ENCODE data around the gene TUBA8.

The TUBA8 gene

DNA sequence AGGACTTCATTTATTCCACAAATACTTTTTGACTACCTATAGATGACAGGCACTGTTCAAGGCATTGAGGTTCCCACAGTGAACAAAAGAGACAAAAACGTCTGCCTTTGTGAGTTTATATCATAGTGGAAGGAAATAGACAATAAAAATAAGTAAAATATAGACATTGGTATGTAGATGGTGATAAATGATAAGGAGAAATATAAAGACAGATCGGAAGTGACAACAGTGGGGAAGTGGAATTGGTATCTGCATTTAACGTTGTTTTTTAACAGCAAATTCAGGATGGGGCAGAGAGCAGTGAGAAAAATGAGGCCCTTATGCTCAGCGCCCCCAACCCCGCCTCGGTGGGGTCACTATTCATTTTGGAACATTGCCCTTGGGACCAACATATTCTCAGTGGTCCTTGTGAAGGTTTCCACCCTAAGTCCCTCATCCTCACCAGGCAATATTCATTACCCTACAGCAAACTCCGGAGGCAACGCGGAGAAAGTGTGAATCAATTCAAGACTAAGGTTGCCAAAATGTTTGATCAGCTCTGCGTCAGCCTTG, 33.4 kb upstream of the TUBA8 start:
- no peak for DNase-seq

DNA sequence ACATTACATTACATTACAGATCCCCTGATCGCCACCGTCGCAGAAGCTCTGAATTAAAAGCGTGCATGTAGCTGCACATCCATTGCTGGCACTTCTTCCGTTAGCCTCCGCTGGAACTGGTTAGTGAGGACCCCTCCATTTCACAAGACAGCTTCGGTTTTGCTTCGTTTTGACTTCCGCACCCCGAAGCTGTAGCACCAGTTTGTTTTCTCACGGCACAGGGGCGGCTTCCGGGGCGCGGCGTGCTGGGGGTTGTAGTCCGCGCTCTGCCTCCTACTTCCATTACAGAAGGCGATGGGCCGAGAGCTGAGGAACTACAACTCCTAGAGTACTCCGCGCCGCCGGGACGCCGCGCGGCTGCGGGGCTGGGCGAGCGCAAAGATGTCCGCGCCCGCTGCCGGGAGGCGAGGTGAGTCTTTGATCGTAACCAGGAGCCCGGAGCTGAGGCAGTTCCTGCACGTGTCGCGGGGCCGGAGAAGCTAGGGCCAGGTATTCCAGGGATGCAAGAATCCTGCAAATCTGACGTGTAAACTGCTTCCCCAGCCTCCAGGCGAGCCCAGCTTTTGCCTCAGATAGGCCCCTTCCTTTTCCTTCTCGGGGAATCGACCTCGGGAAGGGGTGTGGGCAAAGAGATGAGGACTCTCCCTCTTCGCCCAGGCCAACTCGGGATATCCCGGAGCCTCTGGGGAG, 32.8 kb upstream of the TUBA8 start, which contains the start of gene PEX26:
PEX26 (plus strand) TSS at position 352 of the 690 bp plus-strand sequence. CDS start 387 bp downstream, outside the sequence.
- peak; percentile 21 to 97 (median 90) for DNase-seq

DNA sequence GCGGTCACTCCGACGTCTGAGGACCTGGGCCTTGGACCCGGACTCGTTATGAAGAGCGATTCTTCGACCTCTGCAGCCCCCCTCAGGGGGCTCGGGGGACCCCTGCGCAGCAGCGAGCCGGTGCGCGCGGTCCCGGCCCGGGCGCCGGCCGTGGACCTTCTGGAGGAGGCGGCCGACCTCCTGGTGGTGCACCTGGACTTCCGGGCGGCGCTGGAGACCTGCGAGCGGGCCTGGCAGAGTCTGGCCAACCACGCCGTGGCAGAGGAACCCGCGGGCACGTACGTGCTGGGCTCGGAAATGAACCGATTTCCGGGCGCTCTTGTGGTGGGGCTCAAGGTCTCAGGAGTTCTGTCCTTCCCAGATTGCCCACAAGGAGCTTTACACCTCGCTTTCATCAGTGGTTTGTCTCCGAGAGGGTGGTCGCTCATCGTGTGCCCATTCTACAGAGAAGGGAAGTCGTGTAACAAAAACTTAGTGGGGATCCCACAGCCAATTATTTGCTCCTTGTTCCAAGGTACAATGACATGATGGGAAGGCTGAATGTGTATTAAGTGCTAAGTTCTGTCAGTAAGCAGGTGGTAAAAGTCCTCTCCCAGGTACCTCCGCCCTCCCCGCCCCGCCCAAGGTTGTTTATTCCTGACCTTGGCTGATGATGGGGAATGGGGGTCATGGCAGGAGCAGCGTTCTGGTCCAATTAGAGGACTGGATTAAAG, 32.1 kb upstream of the TUBA8 start:
- DNase-seq, result peak in 2 of 51 donors; percentile 20 to 46

DNA sequence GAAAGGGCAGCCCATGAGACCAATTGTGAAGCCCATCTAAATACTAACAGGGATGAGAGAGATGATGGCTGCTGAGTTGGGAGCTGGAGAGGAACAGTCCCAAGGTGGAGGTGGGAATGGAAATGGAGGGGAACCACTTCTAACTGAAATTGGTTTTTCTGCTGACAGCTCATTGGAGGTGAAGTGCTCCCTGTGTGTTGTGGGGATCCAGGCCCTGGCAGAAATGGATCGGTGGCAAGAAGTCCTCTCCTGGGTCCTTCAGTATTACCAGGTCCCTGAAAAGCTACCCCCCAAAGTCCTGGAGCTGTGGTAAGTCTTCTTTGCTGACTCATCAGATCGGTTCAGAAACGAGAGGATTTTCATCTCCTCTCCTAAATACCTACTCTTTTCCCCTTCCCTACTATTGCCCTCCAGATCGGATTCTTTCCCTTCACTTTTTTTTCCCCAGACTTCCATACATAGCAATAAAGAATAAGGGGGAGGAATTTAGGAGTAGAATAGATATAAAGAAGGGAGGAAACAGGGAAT, 30.8 kb upstream of the TUBA8 start:
- no peak for DNase-seq

DNA sequence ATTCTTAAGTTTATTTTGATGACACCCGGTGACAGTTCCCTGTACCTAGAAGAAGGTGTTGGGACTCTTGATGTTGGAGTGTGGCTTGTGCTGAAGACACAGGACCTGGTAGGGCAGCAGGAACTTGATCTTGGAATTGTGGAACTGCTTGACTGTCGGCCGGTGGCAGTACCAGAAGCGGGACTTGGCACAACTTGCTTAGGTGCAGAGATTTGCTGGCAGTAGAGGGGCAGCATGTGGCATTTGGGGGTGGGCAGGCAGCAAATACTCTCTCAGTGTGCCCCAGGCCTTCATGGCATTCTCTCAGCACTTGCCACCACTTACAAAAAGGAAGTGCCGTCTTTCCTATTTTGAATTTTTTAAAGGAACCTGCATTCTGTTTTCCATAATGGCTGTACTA, 29.2 kb upstream of the TUBA8 start:
- no peak for DNase-seq

DNA sequence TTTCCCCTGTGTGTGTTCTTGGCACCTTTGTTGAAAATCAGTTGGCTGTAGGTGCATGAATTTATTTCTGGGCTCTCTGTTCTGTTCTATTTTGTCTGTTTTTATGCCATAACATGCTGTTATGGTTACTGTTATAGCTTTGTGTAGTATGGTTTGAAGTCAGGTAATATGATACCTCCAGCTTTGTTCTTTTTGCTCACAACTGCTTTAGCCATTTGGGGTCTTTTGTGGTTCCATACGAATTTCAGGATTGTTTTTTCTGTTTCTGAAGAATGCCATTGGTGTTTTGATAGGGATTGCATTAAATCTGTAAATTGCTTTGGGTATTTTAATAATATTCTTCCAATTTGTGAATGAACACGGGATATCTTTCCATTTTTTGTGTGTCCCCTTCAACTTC, 28.1 kb upstream of the TUBA8 start:
- no peak for DNase-seq

DNA sequence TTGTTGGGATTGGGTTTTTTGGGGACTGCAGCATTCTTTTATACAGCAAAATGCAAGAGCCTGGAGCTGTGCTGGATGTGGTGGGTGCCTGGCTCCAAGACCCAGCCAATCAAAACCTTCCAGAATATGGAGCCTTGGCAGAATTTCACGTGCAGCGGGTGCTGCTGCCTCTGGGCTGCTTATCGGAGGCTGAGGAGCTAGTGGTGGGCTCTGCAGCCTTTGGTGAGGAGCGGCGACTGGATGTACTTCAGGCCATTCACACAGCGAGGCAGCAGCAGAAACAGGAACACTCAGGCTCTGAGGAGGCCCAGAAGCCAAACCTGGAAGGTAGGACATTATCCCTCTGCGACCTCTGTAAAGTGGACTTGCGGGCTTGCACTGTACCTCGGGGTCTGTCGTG, 27.2 kb upstream of the TUBA8 start:
- DNase-seq, result no peak

DNA sequence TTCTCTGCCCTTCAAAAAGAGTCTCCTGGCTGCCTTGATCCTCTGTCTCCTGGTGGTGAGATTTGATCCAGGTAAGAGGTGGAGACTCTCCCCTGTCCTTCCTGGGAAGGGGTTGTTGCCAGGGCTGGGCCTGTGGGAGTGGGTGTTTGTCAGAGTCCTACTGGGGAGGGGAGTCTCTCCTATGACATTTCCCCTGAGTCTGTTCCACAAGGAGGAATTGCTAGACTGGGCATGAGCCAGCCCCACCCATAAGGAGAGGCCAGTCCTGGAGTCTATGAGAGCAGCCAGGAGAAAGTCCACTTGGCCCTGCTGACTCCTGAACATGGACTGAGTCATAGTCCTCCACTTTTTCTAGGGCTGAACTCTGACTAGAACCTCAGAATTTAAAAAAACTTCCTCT, 25.4 kb upstream of the TUBA8 start:
- no peak for DNase-seq

DNA sequence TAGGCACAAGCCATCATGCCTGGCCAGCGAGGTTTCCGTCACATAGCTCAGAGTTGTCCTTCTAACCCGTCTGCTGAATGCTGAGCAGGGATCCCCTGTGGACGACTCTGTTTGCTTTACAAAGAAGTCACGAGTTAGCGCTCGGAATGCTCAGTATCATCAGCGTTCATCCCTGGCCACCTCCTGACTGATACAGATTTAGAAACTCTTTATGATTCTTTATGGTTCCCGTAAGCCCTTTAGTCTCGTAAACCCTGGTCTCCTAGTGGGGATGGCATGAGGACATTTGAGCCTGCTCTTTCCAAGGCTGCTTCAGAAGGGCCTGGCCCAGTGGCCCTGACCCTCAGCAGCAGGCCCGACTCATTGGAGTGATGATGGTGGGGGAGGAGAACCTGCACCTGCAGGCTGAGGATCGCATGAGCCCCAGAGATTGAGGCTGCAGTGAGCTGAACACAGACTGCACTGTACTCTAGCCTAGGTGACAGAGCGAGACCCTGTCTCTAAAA, 23.2 kb upstream of the TUBA8 start:
- DNase-seq, result no peak

DNA sequence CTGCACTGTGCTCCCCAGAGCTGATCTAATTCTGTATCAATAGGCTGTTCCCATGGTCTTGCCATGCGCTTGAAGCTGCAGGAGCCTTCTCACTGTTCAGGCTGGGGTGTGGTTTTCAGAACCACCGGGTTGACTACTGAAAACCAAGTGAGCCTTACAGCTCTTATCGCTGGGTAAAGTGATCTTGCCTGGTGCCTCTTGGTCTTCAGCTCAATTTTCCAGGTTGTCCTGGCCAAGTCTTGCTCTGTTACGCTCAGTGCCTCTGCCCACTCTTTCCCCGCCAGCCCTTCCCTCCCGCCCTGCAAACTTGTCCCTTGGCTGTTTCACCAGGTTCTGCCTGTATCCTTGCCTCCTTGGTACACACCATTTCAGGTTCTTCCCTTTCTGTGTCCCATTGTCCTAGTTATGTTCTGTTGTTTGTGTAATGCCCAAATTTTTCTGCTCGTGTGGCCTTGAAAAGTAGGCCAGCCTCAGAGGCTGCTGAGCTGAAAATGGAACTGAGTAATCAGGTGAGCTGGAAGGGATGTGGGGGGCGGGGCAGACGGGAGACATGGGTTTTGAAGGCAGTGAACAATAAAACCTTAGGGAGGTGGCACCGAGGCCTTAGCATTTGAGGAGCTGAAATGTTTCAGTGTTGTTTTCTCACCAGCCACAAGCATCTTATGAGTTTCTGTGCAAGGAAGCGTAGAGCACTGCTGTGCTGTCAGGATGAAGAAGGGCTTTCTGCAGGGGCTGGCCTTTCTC, 21.6 kb upstream of the TUBA8 start:
- DNase-seq, result peak in 2 of 51 donors; percentile 28 to 39

DNA sequence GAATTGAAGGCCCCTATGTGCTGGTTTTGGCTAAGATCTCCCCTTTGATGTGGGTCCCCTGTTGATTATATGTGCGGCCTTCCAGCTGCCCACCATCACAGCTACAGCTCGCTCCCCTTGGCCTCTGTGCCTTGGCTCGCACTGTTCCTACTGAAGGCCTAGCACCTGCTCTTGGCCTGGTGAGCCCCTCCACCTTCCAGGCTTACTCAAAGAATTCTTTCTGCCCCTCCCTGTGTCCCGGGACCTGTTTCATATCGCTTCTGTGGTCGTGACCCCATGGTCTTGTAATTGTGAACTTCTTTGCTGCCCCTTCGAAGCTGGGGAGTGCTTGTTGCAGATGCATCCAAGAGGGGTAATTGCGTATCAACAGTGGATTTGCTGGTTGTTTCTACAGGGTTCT, 20.3 kb upstream of the TUBA8 start:
- DNase-seq, result no peak

DNA sequence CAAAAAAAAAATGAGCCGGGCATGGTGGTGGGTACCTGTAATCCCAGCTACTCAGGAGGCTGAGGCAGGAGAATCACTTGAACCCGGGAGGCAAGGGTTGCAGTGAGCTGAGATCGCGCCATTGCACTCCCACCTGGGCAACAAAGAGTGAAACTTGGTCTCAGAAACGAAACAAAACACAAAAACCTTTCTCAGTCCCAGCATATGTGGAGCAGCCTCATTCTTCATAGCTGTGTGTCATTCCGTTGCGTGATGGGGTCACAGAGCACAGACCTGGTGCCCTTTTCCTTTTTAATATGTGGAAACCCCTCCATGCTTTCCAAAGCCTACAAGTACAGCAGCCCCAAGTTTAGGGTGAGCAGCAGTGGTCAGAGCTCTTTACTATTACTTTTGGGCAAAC, 19.1 kb upstream of the TUBA8 start:
- no peak for DNase-seq

DNA sequence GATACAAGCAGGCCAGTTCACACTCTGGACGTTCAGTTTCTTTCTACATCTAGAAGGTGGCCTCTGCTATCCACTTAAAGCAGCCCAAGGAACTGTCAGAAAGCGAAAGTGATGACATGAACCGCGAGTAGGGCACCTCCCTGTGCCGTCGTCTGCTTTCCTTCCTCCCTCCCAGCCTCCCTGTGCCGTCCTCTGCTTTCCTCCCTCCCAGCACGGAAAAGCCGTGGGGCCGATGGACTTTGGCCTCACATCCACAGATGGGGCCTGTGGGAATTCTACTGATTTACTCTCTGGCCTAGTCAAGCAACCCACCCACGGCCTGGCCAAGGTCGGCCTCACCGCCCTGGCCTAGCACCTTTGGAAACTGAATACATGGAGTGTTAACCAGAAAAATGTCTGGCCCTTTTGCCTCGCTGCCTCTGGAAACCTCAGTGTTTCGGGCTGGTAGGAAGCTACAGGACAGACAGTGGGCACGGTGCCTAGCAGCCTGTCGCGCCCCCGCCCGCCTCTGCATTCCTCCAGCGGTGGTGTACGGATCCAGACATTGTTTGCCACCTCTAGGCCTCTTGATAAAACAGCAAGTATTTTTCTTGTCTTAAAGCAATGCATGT, 18.6 kb upstream of the TUBA8 start:
- DNase-seq, result peak in 1 of 51 donors; percentile 15

DNA sequence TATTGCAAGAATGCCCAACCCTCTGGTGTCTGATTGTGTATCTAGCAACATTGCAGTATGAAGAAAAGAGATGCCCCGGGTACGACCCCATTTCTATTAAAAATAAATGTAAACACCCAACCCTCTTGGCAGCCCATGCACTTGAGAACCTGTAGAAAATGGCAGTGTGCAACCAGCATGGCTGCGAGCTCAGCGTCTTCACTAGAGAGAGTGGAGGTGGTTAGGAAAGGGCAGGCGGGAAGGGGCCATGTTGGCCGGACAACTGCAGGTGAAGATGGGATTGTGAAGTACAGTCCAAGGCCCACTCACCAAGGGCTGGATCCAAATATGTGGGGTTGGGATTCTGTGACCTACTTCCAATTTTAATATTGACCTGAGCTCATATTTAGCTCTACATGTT, 16.9 kb upstream of the TUBA8 start:
- no peak for DNase-seq

DNA sequence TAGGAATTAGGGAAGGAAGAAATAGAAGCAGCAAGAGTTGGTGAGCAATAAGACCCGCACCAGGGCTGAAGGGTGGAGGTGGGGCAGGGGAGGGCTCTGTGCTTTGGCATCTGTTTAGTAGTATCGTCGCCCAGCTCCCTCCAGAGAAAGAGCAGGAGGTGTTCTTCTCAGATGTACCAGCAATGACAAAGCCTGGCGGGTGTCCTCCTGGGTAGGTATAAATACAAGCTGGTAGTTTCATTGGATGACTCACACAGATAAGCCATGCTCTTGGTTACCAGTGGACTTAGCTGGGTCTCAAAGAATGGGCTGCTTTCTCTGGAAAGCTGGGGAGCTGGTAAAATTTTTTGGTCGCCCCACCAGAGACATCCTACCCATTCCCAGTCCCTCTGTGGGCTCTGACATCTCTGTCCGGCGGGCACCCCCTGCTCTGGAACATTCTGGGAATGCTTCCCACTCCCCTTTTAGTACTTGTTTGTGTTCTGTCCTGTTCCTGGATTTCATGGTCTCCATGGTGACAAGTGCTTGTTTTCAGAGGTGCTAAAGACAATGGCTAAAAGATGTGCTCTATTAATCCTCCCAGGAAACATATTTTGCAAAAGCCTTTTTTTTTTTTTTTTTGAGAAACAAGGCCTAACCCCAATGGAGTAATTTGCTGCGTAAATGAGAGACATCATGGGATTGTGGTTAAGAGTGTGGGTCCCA, 15.4 kb upstream of the TUBA8 start:
- peak in 4 of 51 donors; percentile 26 to 45 (median 29) for DNase-seq

DNA sequence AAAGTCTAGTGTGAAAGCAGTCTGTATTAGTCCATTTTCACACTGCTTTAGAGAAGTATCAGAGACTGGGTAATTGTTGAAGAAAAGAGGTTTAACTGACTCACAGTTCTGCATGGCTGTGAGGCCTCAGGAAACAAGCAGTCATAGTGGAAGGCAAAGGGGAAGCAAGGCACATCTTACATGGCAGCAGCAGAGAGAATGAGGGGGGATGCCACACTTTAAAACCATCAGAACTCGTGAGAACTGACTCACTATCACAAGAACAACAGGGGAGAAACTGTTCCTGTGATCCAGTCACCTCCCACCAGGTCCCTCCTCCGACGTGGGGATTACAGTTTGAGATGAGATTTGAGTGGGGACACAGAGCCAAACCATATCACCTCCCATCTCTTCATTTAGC, 13.8 kb upstream of the TUBA8 start:
- DNase-seq, result peak in 1 of 51 donors; percentile 47

DNA sequence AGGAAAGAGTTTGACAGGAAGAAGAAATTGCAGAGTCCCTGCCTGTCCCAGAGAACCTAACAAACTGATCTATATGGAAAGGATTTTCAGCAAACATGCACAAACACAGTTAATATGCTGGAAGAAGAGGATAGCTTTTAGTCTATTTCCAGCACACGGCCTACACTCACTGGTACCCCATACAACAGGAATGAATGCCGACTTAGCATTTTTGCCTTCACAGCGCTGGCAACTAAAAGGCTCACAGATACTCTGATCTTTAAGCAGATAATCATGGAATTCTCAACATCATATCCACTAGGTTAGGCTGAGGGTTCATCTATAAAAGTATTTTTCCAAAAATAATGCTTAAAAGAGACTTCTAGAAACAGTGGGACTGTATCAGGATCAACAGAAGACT, 9.8 kb upstream of the TUBA8 start:
- DNase-seq, result no peak

DNA sequence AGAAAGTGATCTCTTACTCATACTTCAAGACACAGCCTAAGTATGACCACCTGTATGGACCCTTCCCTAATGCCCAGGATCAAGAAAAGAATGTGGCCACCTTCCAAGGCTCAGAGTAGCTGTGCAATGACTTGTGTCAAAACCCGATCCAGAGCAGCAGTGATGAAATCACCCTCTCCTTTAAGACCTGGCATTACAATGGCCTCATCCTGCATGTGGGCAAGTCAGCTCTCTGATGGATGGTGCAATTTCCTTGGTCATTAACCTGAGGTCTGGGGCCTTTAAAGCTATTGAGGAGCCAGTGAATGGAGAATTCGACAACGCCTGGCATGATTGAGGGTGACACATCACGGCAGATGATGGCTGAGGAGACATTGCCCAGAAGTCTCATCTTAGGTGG, 9.1 kb upstream of the TUBA8 start:
- no peak for DNase-seq

DNA sequence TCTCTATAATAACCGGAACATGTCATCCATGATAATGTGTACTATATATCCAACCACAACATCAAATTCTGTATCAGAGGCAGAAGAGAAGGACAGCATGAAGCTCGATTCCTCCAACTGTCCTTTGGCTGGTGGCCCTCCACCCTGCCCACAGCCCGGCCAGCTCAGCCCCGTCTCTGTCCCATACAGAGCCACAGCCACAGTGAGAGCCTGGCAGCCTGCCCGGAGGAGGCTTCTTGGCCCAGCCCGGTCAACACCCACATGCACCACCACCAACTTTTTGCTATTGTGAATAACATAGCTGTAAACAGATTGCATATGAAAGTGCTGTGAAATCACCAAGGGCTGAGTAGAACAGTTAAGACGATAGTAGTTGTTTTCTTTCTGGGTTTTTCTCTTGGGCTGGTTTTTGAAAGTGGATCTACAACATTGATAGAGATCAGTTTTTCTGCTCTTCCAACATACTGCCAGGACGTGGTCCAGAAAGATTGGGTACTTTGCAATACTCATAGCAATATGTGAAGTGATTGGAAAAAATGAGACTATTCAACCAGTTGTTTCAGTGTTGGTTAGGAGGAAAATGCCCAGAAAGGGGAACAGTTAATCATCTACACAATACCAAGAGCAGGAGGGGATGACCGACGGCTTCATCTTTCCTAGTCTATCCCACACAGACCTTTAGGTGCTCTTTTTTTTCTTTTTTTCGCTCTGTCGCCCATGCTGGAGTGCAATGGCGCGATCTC, 6.9 kb upstream of the TUBA8 start:
- DNase-seq, result no peak

DNA sequence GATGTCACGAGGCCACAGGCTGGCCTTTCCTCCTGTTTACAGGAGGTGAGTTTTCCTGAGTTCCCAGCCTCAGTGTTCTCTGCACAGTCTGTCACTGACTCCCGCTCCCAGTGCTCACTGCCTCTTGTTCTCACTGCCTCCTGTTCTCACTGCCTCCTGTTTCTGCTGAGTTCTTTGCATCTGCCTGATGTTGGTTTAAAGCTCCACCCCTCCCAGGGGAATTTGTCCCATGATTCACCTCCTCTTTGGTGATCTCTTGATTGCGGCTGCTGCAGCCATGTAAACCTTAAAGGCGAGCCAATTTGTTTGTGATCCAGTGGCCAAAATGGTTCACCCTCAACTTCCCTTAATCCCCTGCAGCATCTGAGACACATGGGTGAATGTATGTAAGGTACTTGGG, 6.0 kb upstream of the TUBA8 start:
- no peak for DNase-seq

Measured in hypothalamus (tissue), 51 donors.